ENCODE results near the gene HIPK2. TPM values are rescaled to one million over a fixed set of nuclear protein-coding genes. Genes with fewer than 3 reads are reported as not detected.

Gene HIPK2
- polyA plus RNA-seq, 1 donor = 12.6 TPM

GRCh38 chr7:139813151-139813550 is 35.4 kb upstream of the HIPK2 start:
- H3K9me3 ChIP-seq (ENCODE audit: control insufficient read depth, low read depth, low read length) = peaks cover 3% of the 10 kb centered on the region
- 100% methylated on average over 2 of the region's 6 CpGs for WGBS (ENCODE audit: insufficient coverage, low lambda C conversion rate)

DNA sequence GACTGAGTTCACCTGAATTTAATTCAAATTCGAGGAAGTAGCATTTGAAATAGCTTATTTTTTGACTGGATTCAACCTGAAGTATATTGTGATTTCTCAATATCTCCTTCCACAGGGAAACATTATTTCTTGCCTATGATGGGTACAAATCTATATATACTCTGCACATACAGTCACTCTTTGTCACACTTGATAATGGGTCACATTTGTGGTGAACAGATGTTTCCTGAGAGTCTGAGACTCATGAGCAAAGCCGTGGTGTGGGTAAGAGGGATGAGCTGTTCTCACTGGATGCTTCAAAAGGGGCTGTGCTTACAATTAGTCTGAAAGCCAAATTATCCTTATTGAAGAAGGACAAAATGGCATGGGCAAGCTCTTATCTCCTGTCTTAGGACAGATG is 33.3 kb upstream of the HIPK2 start:
- Histone ChIP-seq H3K27ac (ENCODE audit: low read length) (no peak overlapping the region), H3K9me3 (ENCODE audit: control insufficient read depth, low read depth, low read length) (no peaks in the 10 kb centered on the region), H3K4me3 (ENCODE audit: low read length) (no peak overlapping the region), H3K27me3 (ENCODE audit: control insufficient read depth, insufficient read depth, low read length) (no peaks in the 10 kb centered on the region), H3K36me3 (ENCODE audit: control insufficient read depth, insufficient read depth, low read length) (no peaks in the 10 kb centered on the region), H3K4me1 (ENCODE audit: control insufficient read depth, insufficient read depth, low read length) (no peaks in the 10 kb centered on the region)
- DNase-seq = no peak
- WGBS (ENCODE audit: insufficient coverage, low lambda C conversion rate) = 50% methylated on average over 1 of the region's 2 CpGs

More at GRCh38 chr7:139813151-139813550, 35.4 kb upstream of the HIPK2 start:
- Histone ChIP-seq H3K36me3 (ENCODE audit: control insufficient read depth, insufficient read depth, low read length) (no peaks in the 10 kb centered on the region), H3K4me3 (ENCODE audit: low read length) (no peak overlapping the region), H3K4me1 (ENCODE audit: control insufficient read depth, insufficient read depth, low read length) (no peaks in the 10 kb centered on the region), H3K27me3 (ENCODE audit: control insufficient read depth, insufficient read depth, low read length) (no peaks in the 10 kb centered on the region), H3K27ac (ENCODE audit: low read length) (no peak overlapping the region)
- no peak for DNase-seq

DNA sequence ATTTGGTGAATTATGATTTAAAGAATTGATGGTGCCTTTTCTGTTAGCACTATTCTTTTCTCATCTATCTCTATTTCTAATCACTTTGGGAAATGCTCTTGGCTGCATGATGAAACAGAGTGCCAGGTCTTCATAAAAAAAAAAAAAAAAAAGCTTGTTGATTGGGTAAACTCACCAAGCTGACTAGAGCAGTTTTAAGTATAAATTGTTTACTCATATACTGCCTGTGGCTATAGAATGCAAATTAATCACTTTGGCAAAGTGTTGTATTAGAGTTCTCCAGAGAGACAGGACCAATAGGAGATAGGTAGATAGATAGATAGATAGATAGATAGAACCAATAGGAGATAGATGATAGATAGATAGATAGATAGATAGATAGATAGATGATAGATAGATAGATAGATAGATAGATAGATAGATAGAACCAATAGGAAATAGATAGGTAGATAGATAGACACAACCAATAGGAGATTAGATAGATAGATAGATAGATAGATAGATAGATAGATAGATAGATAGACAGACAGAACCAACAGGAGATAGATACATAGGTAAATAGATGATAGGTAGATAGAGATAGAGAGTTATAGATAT is 31.1 kb upstream of the HIPK2 start:
- no peaks in the 10 kb centered on the region for H3K27me3 ChIP-seq (ENCODE audit: control insufficient read depth, insufficient read depth, low read length)
- H3K4me1 ChIP-seq (ENCODE audit: control insufficient read depth, insufficient read depth, low read length) = no peaks in the 10 kb centered on the region
- no peak overlapping the region for H3K27ac ChIP-seq (ENCODE audit: low read length)
- no peak overlapping the region for H3K4me3 ChIP-seq (ENCODE audit: low read length)
- no peak for DNase-seq
- H3K9me3 ChIP-seq (ENCODE audit: control insufficient read depth, low read depth, low read length) = no peaks in the 10 kb centered on the region
- no peaks in the 10 kb centered on the region for H3K36me3 ChIP-seq (ENCODE audit: control insufficient read depth, insufficient read depth, low read length)

GRCh38 chr7:139808427-139808826 is 30.6 kb upstream of the HIPK2 start:
- Histone ChIP-seq H3K27me3 (ENCODE audit: control insufficient read depth, insufficient read depth, low read length) (no peaks in the 10 kb centered on the region), H3K4me3 (ENCODE audit: low read length) (no peak overlapping the region), H3K27ac (ENCODE audit: low read length) (no peak overlapping the region), H3K36me3 (ENCODE audit: control insufficient read depth, insufficient read depth, low read length) (no peaks in the 10 kb centered on the region), H3K4me1 (ENCODE audit: control insufficient read depth, insufficient read depth, low read length) (no peaks in the 10 kb centered on the region), H3K9me3 (ENCODE audit: control insufficient read depth, low read depth, low read length) (no peaks in the 10 kb centered on the region)
- no CpG with 5 or more reads among the region's 3 CpGs for WGBS (ENCODE audit: insufficient coverage, low lambda C conversion rate)
- DNase-seq = no peak

DNA sequence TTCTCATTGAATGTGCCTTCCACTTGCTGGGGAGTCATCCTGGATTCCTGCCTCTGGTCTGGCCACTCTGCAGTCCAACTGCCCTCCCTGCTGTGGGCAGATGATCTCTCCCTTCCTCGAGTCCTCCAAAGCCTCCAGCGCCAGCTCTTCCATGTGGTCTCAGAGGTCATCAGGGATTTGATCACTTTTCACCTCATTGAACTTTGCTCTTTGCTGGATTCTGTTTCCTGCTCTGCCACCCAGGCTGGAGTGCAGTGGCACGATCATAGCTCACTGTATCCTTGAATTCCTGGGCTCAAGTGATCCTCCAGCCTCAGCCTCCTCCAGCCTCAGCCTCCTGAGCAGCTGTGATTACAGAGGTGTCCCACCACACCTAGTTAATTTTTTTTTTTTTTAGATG is 29.2 kb upstream of the HIPK2 start:
- Histone ChIP-seq H3K27ac (ENCODE audit: low read length) (no peak overlapping the region), H3K27me3 (ENCODE audit: control insufficient read depth, insufficient read depth, low read length) (no peaks in the 10 kb centered on the region), H3K4me3 (ENCODE audit: low read length) (no peak overlapping the region), H3K9me3 (ENCODE audit: control insufficient read depth, low read depth, low read length) (no peaks in the 10 kb centered on the region), H3K4me1 (ENCODE audit: control insufficient read depth, insufficient read depth, low read length) (no peaks in the 10 kb centered on the region), H3K36me3 (ENCODE audit: control insufficient read depth, insufficient read depth, low read length) (no peaks in the 10 kb centered on the region)
- DNase-seq = no peak
- WGBS (ENCODE audit: insufficient coverage, low lambda C conversion rate) = no CpG with 5 or more reads among the region's 3 CpGs

DNA sequence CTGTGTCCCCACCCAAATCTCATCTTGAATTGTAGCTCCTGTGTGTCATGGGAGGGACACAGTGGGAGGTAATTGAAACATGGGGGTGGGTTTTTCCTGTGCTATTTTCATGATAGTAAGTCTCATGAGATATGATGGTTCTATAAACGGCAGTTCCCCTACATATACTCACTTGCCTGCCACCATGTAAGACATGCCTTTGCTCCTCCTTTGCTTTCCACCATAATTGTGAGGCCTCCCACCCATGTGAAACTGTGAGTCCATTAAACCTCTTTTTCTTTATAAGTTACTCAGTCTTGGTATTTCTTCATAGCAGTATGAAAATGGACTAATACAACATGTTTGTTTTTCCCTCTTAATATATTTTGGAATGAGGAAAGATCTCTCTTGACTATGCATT is 26.8 kb upstream of the HIPK2 start:
- Histone ChIP-seq H3K36me3 (ENCODE audit: control insufficient read depth, insufficient read depth, low read length) (no peaks in the 10 kb centered on the region), H3K4me1 (ENCODE audit: control insufficient read depth, insufficient read depth, low read length) (no peaks in the 10 kb centered on the region), H3K27me3 (ENCODE audit: control insufficient read depth, insufficient read depth, low read length) (no peaks in the 10 kb centered on the region), H3K27ac (ENCODE audit: low read length) (no peak overlapping the region), H3K9me3 (ENCODE audit: control insufficient read depth, low read depth, low read length) (no peaks in the 10 kb centered on the region), H3K4me3 (ENCODE audit: low read length) (no peak overlapping the region)
- DNase-seq = no peak
- WGBS (ENCODE audit: insufficient coverage, low lambda C conversion rate) = no CpG with 5 or more reads among the region's 1 CpG

- H3K27ac ChIP-seq (ENCODE audit: low read length) = no peak overlapping the region
- 82% methylated on average over 2 of the region's 2 CpGs for WGBS (ENCODE audit: insufficient coverage, low lambda C conversion rate)
These were observed 21.8 kb upstream of the HIPK2 start for GRCh38 chr7:139799586-139799985.

DNA sequence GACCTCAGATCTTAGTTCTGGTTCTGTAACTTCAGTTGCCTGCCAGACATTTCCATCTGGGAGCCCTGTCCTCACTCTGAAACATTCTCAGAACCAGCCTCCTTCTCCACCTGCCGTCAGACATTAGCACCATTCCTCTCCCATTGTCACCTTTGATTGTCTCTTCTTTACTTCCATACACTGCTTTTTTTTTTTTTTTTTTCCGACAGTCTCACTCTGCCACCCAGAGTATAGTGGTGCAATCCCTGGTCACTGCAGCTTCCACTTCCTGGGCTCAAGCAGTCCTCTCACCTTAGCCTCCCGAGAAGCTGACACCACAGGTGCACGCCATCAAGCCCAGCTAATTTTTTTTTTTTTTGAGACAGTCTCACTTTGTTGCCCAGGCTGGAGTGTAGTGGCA is 21.1 kb upstream of the HIPK2 start:
- no peak for DNase-seq
- Histone ChIP-seq H3K4me3 (ENCODE audit: low read length) (no peak overlapping the region), H3K27ac (ENCODE audit: low read length) (no peak overlapping the region), H3K4me1 (ENCODE audit: control insufficient read depth, insufficient read depth, low read length) (no peaks in the 10 kb centered on the region), H3K36me3 (ENCODE audit: control insufficient read depth, insufficient read depth, low read length) (no peaks in the 10 kb centered on the region), H3K27me3 (ENCODE audit: control insufficient read depth, insufficient read depth, low read length) (no peaks in the 10 kb centered on the region), H3K9me3 (ENCODE audit: control insufficient read depth, low read depth, low read length) (no peaks in the 10 kb centered on the region)
- WGBS (ENCODE audit: insufficient coverage, low lambda C conversion rate) = 100% methylated on average over 1 of the region's 4 CpGs

More at GRCh38 chr7:139799586-139799985, 21.8 kb upstream of the HIPK2 start:
- no peak for DNase-seq
- H3K4me3 ChIP-seq (ENCODE audit: low read length) = no peak overlapping the region
- no peaks in the 10 kb centered on the region for H3K9me3 ChIP-seq (ENCODE audit: control insufficient read depth, low read depth, low read length)
- H3K27me3 ChIP-seq (ENCODE audit: control insufficient read depth, insufficient read depth, low read length) = no peaks in the 10 kb centered on the region
- H3K36me3 ChIP-seq (ENCODE audit: control insufficient read depth, insufficient read depth, low read length) = no peaks in the 10 kb centered on the region
- H3K4me1 ChIP-seq (ENCODE audit: control insufficient read depth, insufficient read depth, low read length) = no peaks in the 10 kb centered on the region

DNA sequence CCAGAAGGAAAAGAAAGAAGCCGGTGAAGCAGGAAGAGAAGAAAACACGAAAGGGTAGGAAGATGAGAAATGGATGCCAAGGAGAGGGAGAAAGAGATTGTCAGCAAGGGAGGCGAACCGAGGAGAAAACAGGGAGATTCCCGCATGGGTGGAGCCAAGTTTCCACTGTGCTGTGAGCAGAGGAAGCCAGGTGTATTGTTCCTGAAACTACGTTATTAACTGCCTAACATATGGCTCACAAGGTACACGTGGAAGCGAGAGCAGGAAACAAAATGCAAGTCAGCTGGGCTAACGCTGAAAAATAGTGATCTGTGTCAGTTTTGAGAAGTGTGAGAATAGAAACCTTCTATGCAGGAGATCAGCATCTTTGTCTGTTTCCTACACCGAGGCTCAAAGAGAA is 20.4 kb upstream of the HIPK2 start:
- Histone ChIP-seq H3K27ac (ENCODE audit: low read length) (no peak overlapping the region), H3K36me3 (ENCODE audit: control insufficient read depth, insufficient read depth, low read length) (no peaks in the 10 kb centered on the region), H3K9me3 (ENCODE audit: control insufficient read depth, low read depth, low read length) (no peaks in the 10 kb centered on the region), H3K4me3 (ENCODE audit: low read length) (no peak overlapping the region), H3K4me1 (ENCODE audit: control insufficient read depth, insufficient read depth, low read length) (no peaks in the 10 kb centered on the region), H3K27me3 (ENCODE audit: control insufficient read depth, insufficient read depth, low read length) (no peaks in the 10 kb centered on the region)
- peak in 1 of 2 donors; percentile 35 for DNase-seq
- 44% methylated on average over 4 of the region's 10 CpGs for WGBS (ENCODE audit: insufficient coverage, low lambda C conversion rate)

DNA sequence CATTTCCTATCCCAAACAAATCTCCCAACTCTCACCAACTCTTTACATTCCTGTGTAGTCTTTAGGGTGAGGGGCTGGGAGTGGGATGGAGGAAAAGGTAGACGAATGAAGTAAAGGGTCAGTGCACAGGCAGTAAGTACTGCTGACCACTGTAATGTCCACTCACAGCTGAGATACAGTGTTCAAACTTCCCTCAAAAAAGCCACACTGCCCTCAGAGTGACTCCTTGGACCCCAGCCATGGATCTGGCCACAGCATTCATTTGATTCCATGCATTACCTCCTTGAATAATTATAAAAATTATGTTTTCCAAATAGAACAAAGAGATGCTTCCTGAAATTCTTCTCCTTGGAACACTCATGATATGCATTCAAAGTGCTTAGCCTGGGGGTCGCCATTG is 19.8 kb upstream of the HIPK2 start:
- DNase-seq = no peak
- H3K4me3 ChIP-seq (ENCODE audit: low read length) = no peak overlapping the region
- no peaks in the 10 kb centered on the region for H3K9me3 ChIP-seq (ENCODE audit: control insufficient read depth, low read depth, low read length)
- H3K4me1 ChIP-seq (ENCODE audit: control insufficient read depth, insufficient read depth, low read length) = no peaks in the 10 kb centered on the region
- WGBS (ENCODE audit: insufficient coverage, low lambda C conversion rate) = no CpG with 5 or more reads among the region's 2 CpGs
- no peak overlapping the region for H3K27ac ChIP-seq (ENCODE audit: low read length)
- H3K27me3 ChIP-seq (ENCODE audit: control insufficient read depth, insufficient read depth, low read length) = no peaks in the 10 kb centered on the region
- no peaks in the 10 kb centered on the region for H3K36me3 ChIP-seq (ENCODE audit: control insufficient read depth, insufficient read depth, low read length)

- H3K4me3 ChIP-seq (ENCODE audit: low read length) = no peak overlapping the region
- H3K9me3 ChIP-seq (ENCODE audit: control insufficient read depth, low read depth, low read length) = no peaks in the 10 kb centered on the region
- H3K27me3 ChIP-seq (ENCODE audit: control insufficient read depth, insufficient read depth, low read length) = no peaks in the 10 kb centered on the region
- no peaks in the 10 kb centered on the region for H3K4me1 ChIP-seq (ENCODE audit: control insufficient read depth, insufficient read depth, low read length)
- 100% methylated on average over 2 of the region's 7 CpGs for WGBS (ENCODE audit: insufficient coverage, low lambda C conversion rate)
- H3K36me3 ChIP-seq (ENCODE audit: control insufficient read depth, insufficient read depth, low read length) = no peaks in the 10 kb centered on the region
- DNase-seq = no peak
- no peak overlapping the region for H3K27ac ChIP-seq (ENCODE audit: low read length)
These were observed 13.5 kb upstream of the HIPK2 start for GRCh38 chr7:139791316-139791715.

Measured in large intestine (tissue), 3 donors.